H9 (cell line): ENCODE measurements around the gene TBC1D1. TPM values are rescaled to one million over a fixed set of nuclear protein-coding genes. Genes with fewer than 3 reads are reported as not detected.

Experiments used
- DNase-seq: peaks from one replicate; pipeline ENCODE4 v3.0.0-alpha.2; 2017
- H2AFZ ChIP-seq: one replicate; pipeline ENCODE4 v1.6.1; 2013; ENCODE audit warnings: mild to moderate bottlenecking, low read length, control low read depth, moderate library complexity
- H2AK5ac ChIP-seq: 2 replicates; pipeline ENCODE4 v1.6.1; 2013; ENCODE audit warnings: low read length, control low read depth, mixed read lengths; ENCODE audit not compliant: insufficient read length
- H2BK120ac ChIP-seq: one replicate; pipeline ENCODE4 v1.6.1; 2013; ENCODE audit warnings: low read depth, mild to moderate bottlenecking, low read length, control low read depth, inconsistent platforms; ENCODE audit not compliant: poor library complexity, severe bottlenecking
- H2BK12ac ChIP-seq: 2 replicates; pipeline ENCODE4 v1.6.1; 2013; ENCODE audit warnings: low read length, control low read depth, mixed read lengths, low read depth; ENCODE audit not compliant: insufficient read length
- H2BK15ac ChIP-seq: 2 replicates; pipeline ENCODE4 v1.6.1; 2013; ENCODE audit warnings: low read depth, low read length, control low read depth
- H2BK20ac ChIP-seq: one replicate; pipeline ENCODE4 v1.6.1; 2013; ENCODE audit warnings: low read depth, mild to moderate bottlenecking, low read length, control low read depth, inconsistent platforms; ENCODE audit not compliant: poor library complexity, severe bottlenecking
- H2BK5ac ChIP-seq: 2 replicates; pipeline ENCODE4 v1.6.1; 2013; ENCODE audit warnings: low read length, control low read depth, mixed read lengths; ENCODE audit not compliant: insufficient read length
- H3K14ac ChIP-seq: 2 replicates; pipeline ENCODE4 v1.6.1; 2013; ENCODE audit warnings: low read length, control low read depth; ENCODE audit not compliant: insufficient read depth
- H3K18ac ChIP-seq: 2 replicates; pipeline ENCODE4 v1.6.1; 2013; ENCODE audit warnings: low read depth, mild to moderate bottlenecking, mixed read lengths, low read length, control low read depth; ENCODE audit not compliant: insufficient read length
- H3K23ac ChIP-seq: 2 replicates; pipeline ENCODE4 v1.6.1; 2013; ENCODE audit warnings: low read length, control low read depth, mixed read lengths, low read depth; ENCODE audit not compliant: insufficient read length
- H3K23me2 ChIP-seq: 2 replicates; pipeline ENCODE4 v1.6.1; 2013; ENCODE audit warnings: low read depth, mild to moderate bottlenecking, mixed read lengths, low read length, control low read depth; ENCODE audit not compliant: insufficient read length, poor library complexity, severe bottlenecking
- H3K27ac ChIP-seq: 2 replicates; pipeline ENCODE4 v1.5.1; 2013; ENCODE audit warnings: low read length, control low read depth, mixed read lengths, low read depth; ENCODE audit not compliant: insufficient read length
- H3K27me3 ChIP-seq: 2 replicates; pipeline ENCODE4 v1.6.1; 2013; ENCODE audit warnings: low read length, control low read depth, inconsistent platforms; ENCODE audit not compliant: insufficient read depth
- H3K4ac ChIP-seq: 2 replicates; pipeline ENCODE4 v1.6.1; 2013; ENCODE audit warnings: low read depth, mild to moderate bottlenecking, control low read depth, inconsistent platforms, low read length, moderate library complexity
- H3K4me1 ChIP-seq: 2 replicates; pipeline ENCODE4 v1.6.1; 2013; ENCODE audit warnings: low read length, control low read depth, inconsistent platforms; ENCODE audit not compliant: insufficient read depth
- H3K4me2 ChIP-seq: 2 replicates; pipeline ENCODE4 v1.6.1; 2013; ENCODE audit warnings: low read length, control low read depth, mixed read lengths; ENCODE audit not compliant: insufficient read length, insufficient read depth
- H3K56ac ChIP-seq: 2 replicates; pipeline ENCODE4 v1.6.1; 2013; ENCODE audit warnings: low read depth, mild to moderate bottlenecking, mixed read lengths, low read length, control low read depth; ENCODE audit not compliant: insufficient read length
- H3K79me1 ChIP-seq: 2 replicates; pipeline ENCODE4 v1.6.1; 2013; ENCODE audit warnings: low read depth, mild to moderate bottlenecking, moderate library complexity, low read length, control low read depth, inconsistent platforms; ENCODE audit not compliant: insufficient read depth, poor library complexity, severe bottlenecking
- H3K79me2 ChIP-seq: 2 replicates; pipeline ENCODE4 v1.6.1; 2013; ENCODE audit warnings: low read length, control low read depth, inconsistent platforms; ENCODE audit not compliant: insufficient read depth
- H3K9ac ChIP-seq: 2 replicates; pipeline ENCODE4 v1.6.1; 2013; ENCODE audit warnings: low read length, control low read depth, mixed read lengths; ENCODE audit not compliant: insufficient read length; ENCODE audit errors: extremely low read depth
- H3K9me3 ChIP-seq: one replicate; pipeline ENCODE4 v1.6.1; 2013; ENCODE audit warnings: low read depth, low read length, inconsistent platforms; ENCODE audit not compliant: control insufficient read depth
- H3T11ph ChIP-seq: one replicate; pipeline ENCODE4 v1.6.1; 2013; ENCODE audit warnings: mild to moderate bottlenecking, low read length, control low read depth, inconsistent platforms
- H4K20me1 ChIP-seq: one replicate; pipeline ENCODE4 v1.6.1; 2013; ENCODE audit not compliant: control insufficient read depth, insufficient read length, insufficient read depth
- H4K5ac ChIP-seq: 2 replicates; pipeline ENCODE4 v1.6.1; 2013; ENCODE audit warnings: low read depth, mild to moderate bottlenecking, mixed read lengths, low read length, control low read depth; ENCODE audit not compliant: insufficient read length
- H4K8ac ChIP-seq: replicated peaks from 2 replicates; pipeline ENCODE4 v1.6.1; 2013; ENCODE audit warnings: low read length, control low read depth, mixed read lengths, low read depth; ENCODE audit not compliant: insufficient read length
- H4K91ac ChIP-seq: 2 replicates; pipeline ENCODE4 v1.6.1; 2013; ENCODE audit warnings: low read depth, mild to moderate bottlenecking, moderate library complexity, mixed read lengths, low read length, control low read depth; ENCODE audit not compliant: insufficient read length
- H3K27ac Mint-ChIP-seq, 3 experiments: 2 replicates in 2 of 3; 3 replicates in 1 of 3; pipeline ENCODE4 v1.8.0; 2020 to 2021; ENCODE audit warnings: mixed read lengths in 3 of 3, mild to moderate bottlenecking in 1 of 3, moderate library complexity in 1 of 3
- H3K27me3 Mint-ChIP-seq: 2 replicates; pipeline ENCODE4 v1.8.0; 2021; ENCODE audit warnings: low read depth, mild to moderate bottlenecking, moderate library complexity, mixed read lengths
- H3K36me3 Mint-ChIP-seq, 3 experiments: 2 replicates in 2 of 3; 3 replicates in 1 of 3; pipeline ENCODE4 v1.8.0; 2020 to 2021; ENCODE audit warnings: low read depth in 3 of 3, mixed read lengths in 3 of 3; ENCODE audit not compliant: insufficient read depth in 1 of 3
- H3K4me1 Mint-ChIP-seq, 2 experiments: 2 replicates each; pipeline ENCODE4 v1.8.0; 2020; ENCODE audit warnings: mixed read lengths in 2 of 2
- H3K4me3 Mint-ChIP-seq, 2 experiments: 2 replicates in 1 of 2; 3 replicates in 1 of 2; pipeline ENCODE4 v1.8.0; 2020 to 2021; ENCODE audit warnings: mild to moderate bottlenecking in 2 of 2, mixed read lengths in 2 of 2, moderate library complexity in 1 of 2
- H3K9me3 Mint-ChIP-seq, 2 experiments: 2 replicates in 1 of 2; 3 replicates in 1 of 2; pipeline ENCODE4 v1.8.0; 2020; ENCODE audit warnings: mild to moderate bottlenecking in 2 of 2, mixed read lengths in 2 of 2, moderate library complexity in 1 of 2
- CTCF ChIP-seq: fragments of 200-600 bp; sonication (generic); conservative IDR thresholded peaks from 3 replicates; pipeline ENCODE4 v1.8.0; 2021; ENCODE audit warnings: antibody characterized with exemption, mild to moderate bottlenecking
- WGBS: extraction: QIAGEN DNeasy Blood & Tissue Kit; methylation state at CpG from one replicate; pipeline ENCODE4 v1.1.7; 2013; ENCODE audit warnings: missing lambda C conversion rate, low lambda C conversion rate, mixed read lengths; ENCODE audit not compliant: insufficient read length; ENCODE audit errors: extremely low coverage; 5-methylcytosine and 5-hydroxymethylcytosine counted together
- total RNA-seq: library from RNA; stranded (reverse); gene quantifications from 2 replicates; pipeline ENCODE4 v1.2.1, GENCODE V29; 2021

The TBC1D1 gene
- total RNA-seq, 1 experiment from 2014 or later = 109 TPM

DNA sequence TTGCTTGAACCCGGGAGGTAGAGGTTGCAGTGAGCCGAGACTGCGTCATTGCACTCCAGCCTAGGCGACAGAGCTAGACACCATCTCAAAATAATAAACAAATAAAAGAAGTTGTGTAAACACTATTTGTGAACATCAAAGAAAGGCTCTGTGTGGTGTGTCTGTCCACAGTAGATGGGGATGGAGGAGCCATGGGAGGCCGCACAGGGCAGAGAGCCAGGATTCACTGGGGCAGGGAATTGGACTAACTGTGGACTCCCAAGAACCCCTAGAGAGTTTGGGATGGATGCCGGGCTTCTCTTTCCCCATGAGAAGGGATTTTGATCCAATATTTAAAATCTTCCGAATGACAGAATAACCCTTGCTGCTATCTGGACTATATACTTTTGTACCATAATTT, 26.5 kb downstream of the TBC1D1 start:
- Histone ChIP-seq H2BK20ac (no peak overlapping the region), H3K14ac (no peak overlapping the region), H4K91ac (no peak overlapping the region), H2AFZ (no peak overlapping the region), H3K9me3 (no peaks in the 10 kb centered on the region), H2BK12ac (no peak overlapping the region), H2AK5ac (no peak overlapping the region), H3K27me3 (no peaks in the 10 kb centered on the region), H3K4ac (no peak overlapping the region), H3K18ac (no peak overlapping the region), H3K23ac (no peak overlapping the region), H3K4me1 (no peaks in the 10 kb centered on the region), H3K79me2 (no peaks in the 10 kb centered on the region), H3K27ac (no peak overlapping the region), H3T11ph (no peak overlapping the region), H3K4me2 (no peak overlapping the region), H4K20me1 (no peaks in the 10 kb centered on the region), H2BK5ac (no peak overlapping the region), H4K5ac (no peak overlapping the region), H3K23me2 (no peaks in the 10 kb centered on the region), H2BK15ac (no peak overlapping the region), H2BK120ac (no peak overlapping the region), H3K56ac (no peak overlapping the region), H4K8ac (no peak overlapping the region), H3K9ac (no peak overlapping the region), H3K79me1 (no peaks in the 10 kb centered on the region)
- no peak for DNase-seq
- Mint-ChIP-seq H3K36me3 (no peaks in the 10 kb centered on the region), H3K4me3 (no peak overlapping the region), H3K27ac (no peak overlapping the region), H3K4me1 (no peaks in the 10 kb centered on the region; a peak in 1 of 4 replicates), H3K27me3 (0 out of 2 replicates have a peak, but pooled peaks cover 2% of the 10 kb centered on the region), H3K9me3 (no peaks in the 10 kb centered on the region)
- TF ChIP-seq CTCF = no peak
- no CpG with 5 or more reads among the region's 7 CpGs for WGBS
